GM23338 (cell line): ENCODE results near the gene ZXDC. TPM values are rescaled to one million over a fixed set of nuclear protein-coding genes. Genes with fewer than 3 reads are reported as not detected.

Experiments
- ATAC-seq: fragments of 200-7000 bp; cut with Tn5 transposase; 3 replicates; pipeline ENCODE4 v1.9.1; 2020
- DNase-seq: peaks from one replicate; pipeline ENCODE4 v3.0.0-alpha.2; 2015; ENCODE audit warnings: low spot score
- H2AFZ ChIP-seq: fragments of 200-600 bp; sonication (generic); 2 replicates; pipeline ENCODE4 v1.8.0; 2016; ENCODE audit warnings: antibody characterized with exemption, mild to moderate bottlenecking, moderate library complexity
- H3F3A ChIP-seq: fragments of 200-600 bp; sonication (generic); replicated peaks from 2 replicates; pipeline ENCODE4 v1.8.0; 2017; ENCODE audit warnings: antibody characterized with exemption, mixed run types, low read depth
- H3K27ac ChIP-seq: fragments of 200-600 bp; sonication (generic); 2 replicates; pipeline ENCODE4 v1.6.1; 2016; ENCODE audit warnings: low read depth
- H3K27me3 ChIP-seq: fragments of 200-600 bp; sonication (generic); 2 replicates; pipeline ENCODE4 v1.8.0; 2016; ENCODE audit warnings: mild to moderate bottlenecking, mixed run types, moderate library complexity; ENCODE audit not compliant: insufficient read depth
- H3K36me3 ChIP-seq: fragments of 200-600 bp; sonication (generic); 2 replicates; pipeline ENCODE4 v1.8.0; 2016; ENCODE audit warnings: mild to moderate bottlenecking; ENCODE audit not compliant: insufficient read depth
- H3K4me1 ChIP-seq: fragments of 200-600 bp; sonication (generic); 2 replicates; pipeline ENCODE4 v1.8.0; 2016; ENCODE audit warnings: mild to moderate bottlenecking, moderate library complexity; ENCODE audit not compliant: insufficient read depth
- H3K4me2 ChIP-seq: fragments of 200-600 bp; sonication (generic); 2 replicates; pipeline ENCODE4 v1.7.1; 2017; ENCODE audit warnings: mixed run types
- H3K4me3 ChIP-seq: fragments of 200-600 bp; sonication (generic); 2 replicates; pipeline ENCODE4 v1.6.1; 2016; ENCODE audit warnings: mixed run types
- H3K79me2 ChIP-seq: fragments of 200-600 bp; sonication (generic); replicated peaks from 2 replicates; pipeline ENCODE4 v1.8.0; 2017; ENCODE audit warnings: mild to moderate bottlenecking; ENCODE audit not compliant: insufficient read depth
- H3K9me2 ChIP-seq: fragments of 200-600 bp; sonication (generic); 2 replicates; pipeline ENCODE4 v1.8.0; 2017; ENCODE audit not compliant: insufficient read depth
- H4K20me1 ChIP-seq: fragments of 200-600 bp; sonication (generic); replicated peaks from 2 replicates; pipeline ENCODE4 v1.8.0; 2017; ENCODE audit warnings: mild to moderate bottlenecking; ENCODE audit not compliant: insufficient read depth
- H3K27ac Mint-ChIP-seq: 2 replicates; pipeline ENCODE4 v1.8.0; 2020; ENCODE audit warnings: inconsistent platforms, mild to moderate bottlenecking, moderate library complexity, mixed read lengths
- H3K27me3 Mint-ChIP-seq: 3 replicates; pipeline ENCODE4 v1.8.0; 2022; ENCODE audit warnings: low read depth, mild to moderate bottlenecking, moderate library complexity, mixed read lengths, inconsistent platforms; ENCODE audit not compliant: insufficient read depth, poor library complexity
- H3K36me3 Mint-ChIP-seq: 3 replicates; pipeline ENCODE4 v1.8.0; 2021; ENCODE audit warnings: low read depth, mild to moderate bottlenecking, inconsistent platforms, moderate library complexity, mixed read lengths
- H3K4me1 Mint-ChIP-seq: 3 replicates; pipeline ENCODE4 v1.8.0; 2020; ENCODE audit warnings: mild to moderate bottlenecking, inconsistent platforms, mixed read lengths
- H3K4me3 Mint-ChIP-seq: 3 replicates; pipeline ENCODE4 v1.8.0; 2021; ENCODE audit warnings: moderate library complexity, mild to moderate bottlenecking, inconsistent platforms, mixed read lengths
- H3K9me3 Mint-ChIP-seq: 3 replicates; pipeline ENCODE4 v1.8.0; 2020; ENCODE audit warnings: moderate library complexity, mild to moderate bottlenecking, inconsistent platforms, mixed read lengths
- CREB1 ChIP-seq: fragments of 250-450 bp; sonication (Bioruptor Pico); IDR thresholded peaks from 2 replicates; pipeline ENCODE4 v1.5.0; 2020; ENCODE audit warnings: low read depth, mild to moderate bottlenecking, moderate library complexity
- ETS1 ChIP-seq: IDR thresholded peaks from 2 replicates; pipeline ENCODE4 v1.6.1; 2016; ENCODE audit warnings: antibody characterized with exemption
- EZH2phosphoT487 ChIP-seq: fragments of 200-600 bp; sonication (generic); IDR thresholded peaks from one replicate; pipeline ENCODE4 v1.8.1; 2018; ENCODE audit warnings: antibody characterized with exemption; ENCODE audit not compliant: unreplicated experiment
- JUNB ChIP-seq: IDR thresholded peaks from one replicate; pipeline ENCODE4 v1.6.1; 2016; ENCODE audit warnings: antibody characterized with exemption; ENCODE audit not compliant: unreplicated experiment
- NANOG ChIP-seq: IDR thresholded peaks from 2 replicates; pipeline ENCODE4 v1.6.1; 2016; ENCODE audit warnings: antibody characterized with exemption, borderline replicate concordance
- POLR2AphosphoS5 ChIP-seq: IDR thresholded peaks from 2 replicates; pipeline ENCODE4 v1.6.1; 2016; ENCODE audit warnings: antibody characterized with exemption, low read depth
- REST ChIP-seq: IDR thresholded peaks from one replicate; pipeline ENCODE4 v1.6.1; 2018; ENCODE audit warnings: antibody characterized with exemption; ENCODE audit not compliant: unreplicated experiment
- STAT1 ChIP-seq: IDR thresholded peaks from one replicate; pipeline ENCODE4 v1.6.1; 2016; ENCODE audit warnings: antibody characterized with exemption; ENCODE audit not compliant: unreplicated experiment
- ZNF331 ChIP-seq: fragments of 250-450 bp; sonication (Bioruptor Pico); IDR thresholded peaks from 2 replicates; pipeline ENCODE4 v1.5.0; 2020; ENCODE audit warnings: low read depth, mild to moderate bottlenecking, moderate library complexity
- ZNF462 ChIP-seq: fragments of 250-450 bp; sonication (Bioruptor Pico); IDR thresholded peaks from 2 replicates; pipeline ENCODE4 v1.5.0; 2020; ENCODE audit warnings: mild to moderate bottlenecking, moderate library complexity
- polyA plus RNA-seq: library from polyadenylated mRNA; unstranded; fragments of >200 nt; fragmentation: Nextera tagmentation; extraction: Ambion mirVana; gene quantifications from 2 replicates; pipeline ENCODE4 v1.2.1, GENCODE V29; 2016
- total RNA-seq: library from RNA; depleted of rRNA; stranded (reverse); fragments of >200 nt; shearing (Covaris generic); gene quantifications from 2 replicates; pipeline ENCODE4 v1.2.3, GENCODE V29; 2014

Gene ZXDC
- total and polyA plus RNA-seq, 2 experiments from 2014 or later = 5.7 to 45.1 TPM

GRCh38 chr3:126441256-126441880 is 34.3 kb downstream of the ZXDC start:
- H2AFZ ChIP-seq = no peak overlapping the region
- H3K27me3 ChIP-seq = no peaks in the 10 kb centered on the region
- Mint-ChIP-seq H3K27me3 (no peaks in the 10 kb centered on the region), H3K4me3 (no peak overlapping the region), H3K9me3 (no peaks in the 10 kb centered on the region), H3K36me3 (peaks cover 19% of the 10 kb centered on the region), H3K27ac (no peak overlapping the region; the same call in 1 of the 2 replicates), H3K4me1 (peaks cover 41% of the 10 kb centered on the region)
- H4K20me1 ChIP-seq = no peaks in the 10 kb centered on the region; the same call in 1 of the 2 replicates
- H3K4me1 ChIP-seq = peaks cover under 1% of the 10 kb centered on the region; the same call in 1 of the 2 replicates
- no peaks in the 10 kb centered on the region for H3K79me2 ChIP-seq
- TF ChIP-seq STAT1 (no peak), ETS1 (no peak), REST (no peak), CREB1 (CRISPR knock-in tag) (no peak), NANOG (no peak), EZH2phosphoT487 (no peak), POLR2AphosphoS5 (no peak), JUNB (no peak), ZNF462 (CRISPR knock-in tag) (no peak), ZNF331 (no peak)
- H3F3A ChIP-seq = no peaks in the 10 kb centered on the region
- H3K4me2 ChIP-seq = no peak overlapping the region
- ATAC-seq = no peak; the same call in 2 of the 3 replicates
- H3K9me2 ChIP-seq = no peaks in the 10 kb centered on the region
- H3K4me3 ChIP-seq = no peak overlapping the region
- no peak for DNase-seq
- H3K27ac ChIP-seq = no peak overlapping the region; the same call in 1 of the 2 replicates
- no peaks in the 10 kb centered on the region for H3K36me3 ChIP-seq
